GM10847 (cell line): Measurements from ENCODE around the gene CAMKK2.

Experiments
- POLR2A ChIP-seq: IDR thresholded peaks from 2 replicates; pipeline ENCODE4 v1.6.1; 2011; ENCODE audit not compliant: insufficient read length; ENCODE audit errors: extremely low read depth

Gene CAMKK2

GRCh38 chr12:121261398-121261797 lies 35.1 kb downstream of the CAMKK2 start:
- TF ChIP-seq POLR2A: no peak

- TF ChIP-seq POLR2A: no peak
Observed at GRCh38 chr12:121260091-121260490, 36.4 kb downstream of the CAMKK2 start.

- TF ChIP-seq POLR2A: no peak
Observed at GRCh38 chr12:121259074-121259473, 37.4 kb downstream of the CAMKK2 start.

- TF ChIP-seq POLR2A: no peak
Observed at GRCh38 chr12:121255433-121255832, 41.1 kb downstream of the CAMKK2 start.

- no peak for TF ChIP-seq POLR2A
Observed at GRCh38 chr12:121253638-121254335, 42.7 kb downstream of the CAMKK2 start.

GRCh38 chr12:121252712-121253345 lies 43.7 kb downstream of the CAMKK2 start:
- TF ChIP-seq POLR2A: no peak

GRCh38 chr12:121251838-121252237 lies 44.7 kb downstream of the CAMKK2 start:
- no peak for TF ChIP-seq POLR2A

- TF ChIP-seq POLR2A: no peak
Observed at GRCh38 chr12:121250359-121250758, 46.1 kb downstream of the CAMKK2 start.

- TF ChIP-seq POLR2A: peak; percentile 26
Observed at GRCh38 chr12:121248622-121249021, 47.9 kb downstream of the CAMKK2 start.

- TF ChIP-seq POLR2A: no peak
Observed at GRCh38 chr12:121246893-121247557, 49.5 kb downstream of the CAMKK2 start.

GRCh38 chr12:121245951-121246350 lies 50.6 kb downstream of the CAMKK2 start:
- no peak for TF ChIP-seq POLR2A

GRCh38 chr12:121245031-121245430 lies 51.5 kb downstream of the CAMKK2 start:
- TF ChIP-seq POLR2A: no peak

GRCh38 chr12:121241156-121241970 lies 55.1 kb downstream of the CAMKK2 start:
- no peak for TF ChIP-seq POLR2A

GRCh38 chr12:121240484-121241101 lies 55.9 kb downstream of the CAMKK2 start:
- no peak for TF ChIP-seq POLR2A

GRCh38 chr12:121240062-121240420 lies 56.5 kb downstream of the CAMKK2 start:
- TF ChIP-seq POLR2A: no peak

GRCh38 chr12:121239351-121240061 lies 57.0 kb downstream of the CAMKK2 start:
- no peak for TF ChIP-seq POLR2A
